Mucosa of stomach (tissue), 1 donor: Measurements from ENCODE around the gene GRM7.

ENCODE experiments used
- H3K27me3 ChIP-seq: one replicate; pipeline ENCODE4 v1.7.0; 2013; ENCODE audit warnings: mild to moderate bottlenecking, low read length; ENCODE audit not compliant: control insufficient read depth, insufficient read depth
- H3K36me3 ChIP-seq: one replicate; pipeline ENCODE4 v1.7.0; 2013; ENCODE audit warnings: low read length; ENCODE audit not compliant: control insufficient read depth, insufficient read depth
- H3K4me1 ChIP-seq: one replicate; pipeline ENCODE4 v1.7.0; 2013; ENCODE audit warnings: mild to moderate bottlenecking, low read length; ENCODE audit not compliant: control insufficient read depth, insufficient read depth
- H3K4me3 ChIP-seq: one replicate; pipeline ENCODE4 v1.7.0; 2013; ENCODE audit warnings: low read length
- H3K9ac ChIP-seq: one replicate; pipeline ENCODE4 v1.7.0; 2013; ENCODE audit warnings: mild to moderate bottlenecking, low read length, moderate library complexity
- H3K9me3 ChIP-seq: one replicate; pipeline ENCODE4 v1.7.0; 2013; ENCODE audit warnings: mild to moderate bottlenecking, low read length, moderate library complexity; ENCODE audit not compliant: control insufficient read depth
- donor health status: Pancreatic carcinoma.

GRM7 gene

DNA sequence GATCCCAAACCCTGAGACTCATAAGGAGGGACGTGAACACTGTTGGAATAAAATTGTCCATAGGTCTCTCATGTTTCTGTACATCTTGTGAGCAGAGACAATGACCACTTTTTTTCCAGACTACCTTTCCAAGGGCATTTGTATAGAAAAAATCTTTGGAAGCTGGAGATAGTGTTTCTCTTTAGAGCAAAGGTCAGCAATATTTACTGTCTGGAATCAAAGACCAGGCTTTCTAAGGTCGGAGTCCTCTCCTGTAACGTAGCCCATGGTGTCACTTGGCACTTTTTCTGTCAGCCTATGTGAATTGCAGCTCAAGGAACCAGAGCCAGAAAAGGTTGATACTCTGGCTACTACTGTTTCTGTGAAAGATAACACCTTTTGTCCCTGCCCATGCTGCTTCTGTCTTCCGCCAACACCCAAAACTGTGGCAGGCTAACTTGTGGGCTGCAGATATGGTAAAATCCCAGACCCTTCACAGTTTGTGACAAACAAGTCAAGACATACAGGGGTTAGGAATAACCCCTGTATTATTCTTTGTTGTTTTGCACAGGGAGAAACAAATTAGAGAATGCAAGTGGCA lies 578.3 kb downstream of the GRM7 start:
- Histone ChIP-seq H3K9ac (no peak overlapping the region), H3K36me3 (no peaks in the 10 kb centered on the region), H3K27me3 (no peaks in the 10 kb centered on the region), H3K4me3 (no peak overlapping the region), H3K9me3 (no peaks in the 10 kb centered on the region), H3K4me1 (no peaks in the 10 kb centered on the region)

DNA sequence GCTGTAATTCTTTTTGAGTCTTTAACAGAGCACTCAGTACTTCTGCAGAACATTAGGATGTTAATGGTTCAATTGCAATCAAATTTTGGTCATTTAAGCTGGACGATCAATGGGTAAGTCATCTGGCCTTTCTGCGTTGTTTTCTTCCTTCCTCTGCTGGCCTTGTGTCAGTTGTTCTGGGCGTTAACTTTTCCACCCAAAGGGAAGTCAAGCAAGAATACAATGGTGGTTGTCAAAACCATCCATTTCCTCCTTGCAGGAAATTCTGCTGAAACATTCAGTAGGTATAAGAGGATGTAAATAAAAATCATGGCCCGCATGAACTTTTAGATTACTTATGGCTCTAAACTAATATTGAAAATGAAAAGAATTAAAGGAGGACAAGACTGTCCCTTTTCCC lies 584.0 kb downstream of the GRM7 start:
- Histone ChIP-seq H3K27me3 (no peaks in the 10 kb centered on the region), H3K4me3 (no peak overlapping the region), H3K9me3 (no peaks in the 10 kb centered on the region), H3K9ac (no peak overlapping the region), H3K4me1 (no peaks in the 10 kb centered on the region), H3K36me3 (no peaks in the 10 kb centered on the region)

DNA sequence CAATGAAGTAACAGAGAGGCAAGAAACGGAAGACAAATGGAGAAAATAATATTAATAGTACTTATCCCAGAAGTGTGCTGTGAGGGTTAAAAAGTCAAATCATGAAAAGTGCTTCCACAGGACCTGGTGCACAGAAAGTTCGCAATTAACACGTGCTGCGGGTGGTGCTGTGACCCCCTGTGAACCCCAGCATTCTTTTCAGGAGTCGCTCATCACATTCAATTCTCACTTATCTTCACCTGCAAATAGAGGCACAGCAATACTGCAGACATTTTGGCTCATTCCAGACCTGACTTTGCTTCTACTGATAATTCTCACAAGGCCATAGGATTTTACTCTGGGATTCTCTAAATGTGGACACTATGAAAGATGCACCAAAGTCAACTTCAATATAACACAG lies 584.4 kb downstream of the GRM7 start:
- Histone ChIP-seq H3K36me3 (no peaks in the 10 kb centered on the region), H3K4me1 (no peaks in the 10 kb centered on the region), H3K27me3 (no peaks in the 10 kb centered on the region), H3K9ac (no peak overlapping the region), H3K4me3 (no peak overlapping the region), H3K9me3 (no peaks in the 10 kb centered on the region)

DNA sequence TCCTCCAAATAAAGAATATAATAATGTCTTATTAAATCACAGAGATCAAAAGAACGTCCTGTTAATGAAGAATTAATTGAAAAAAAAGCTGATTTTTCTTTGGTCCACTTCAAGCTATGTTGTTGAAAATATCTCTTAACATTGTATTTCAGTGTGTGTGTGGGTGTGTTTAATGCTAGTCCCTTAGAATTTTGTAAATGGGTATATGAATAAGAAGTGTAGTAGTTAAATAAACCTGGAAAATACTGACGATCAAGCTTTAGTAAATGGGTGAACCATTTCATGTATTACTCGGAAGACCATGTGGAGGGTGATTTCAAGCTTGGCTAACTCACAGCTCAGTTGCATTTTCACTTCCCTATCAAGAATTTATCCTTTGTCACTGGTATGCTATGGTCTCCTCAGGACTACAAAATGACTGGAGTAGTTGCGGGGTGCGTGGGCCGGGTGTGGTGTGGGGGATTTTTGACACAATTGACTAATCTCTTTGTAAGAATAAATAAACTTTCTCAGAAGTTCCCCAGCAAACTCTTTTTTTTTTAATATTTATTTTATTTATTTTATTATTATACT lies 586.4 kb downstream of the GRM7 start:
- Histone ChIP-seq H3K9me3 (no peaks in the 10 kb centered on the region), H3K36me3 (no peaks in the 10 kb centered on the region), H3K4me3 (no peak overlapping the region), H3K9ac (no peak overlapping the region), H3K4me1 (no peaks in the 10 kb centered on the region), H3K27me3 (no peaks in the 10 kb centered on the region)

DNA sequence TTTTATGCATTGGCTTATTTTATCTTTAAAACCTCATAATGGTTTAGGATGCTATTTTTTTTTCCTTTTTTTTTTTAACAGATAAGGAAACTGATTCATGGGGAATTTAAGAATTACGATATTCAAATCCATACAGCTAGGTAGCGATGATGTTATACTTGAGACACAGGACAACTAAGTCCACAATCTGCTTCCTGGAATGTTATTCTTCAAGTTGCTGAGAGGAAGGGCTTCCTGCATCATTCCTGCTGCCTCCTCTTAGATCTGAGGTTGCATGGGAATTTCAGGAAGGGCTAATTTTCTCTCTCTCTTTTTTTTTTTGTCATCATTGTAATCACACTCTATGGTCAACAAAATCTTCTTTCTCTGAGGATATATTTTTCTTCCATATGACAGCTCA lies 595.5 kb downstream of the GRM7 start:
- Histone ChIP-seq H3K27me3 (no peaks in the 10 kb centered on the region), H3K36me3 (no peaks in the 10 kb centered on the region), H3K9ac (no peak overlapping the region), H3K9me3 (no peaks in the 10 kb centered on the region), H3K4me1 (no peaks in the 10 kb centered on the region), H3K4me3 (no peak overlapping the region)

DNA sequence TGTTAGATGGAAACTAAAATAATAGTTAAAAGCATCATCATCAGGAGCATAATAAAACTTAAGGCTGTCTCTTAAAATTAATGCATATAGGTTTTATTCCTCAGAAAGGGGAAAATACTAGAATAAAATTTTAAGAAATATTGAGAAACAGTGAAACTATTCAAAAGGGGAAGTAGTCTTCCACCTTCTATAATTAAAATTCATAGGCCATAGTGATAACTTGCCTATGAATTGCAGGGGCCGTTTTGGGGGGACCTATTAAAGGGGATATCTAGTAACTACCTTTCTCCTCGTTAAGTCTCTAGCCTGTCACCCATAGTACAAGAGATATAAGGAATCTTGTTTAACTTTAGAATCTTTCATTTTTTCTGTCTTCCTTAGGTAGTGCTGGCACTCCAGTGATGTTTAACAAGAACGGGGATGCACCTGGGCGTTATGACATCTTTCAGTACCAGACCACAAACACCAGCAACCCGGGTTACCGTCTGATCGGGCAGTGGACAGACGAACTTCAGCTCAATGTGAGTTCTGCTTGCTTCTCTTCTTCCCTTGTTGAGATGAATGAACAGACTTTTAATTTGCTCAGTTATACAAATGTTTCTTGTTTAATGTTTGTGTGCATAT lies 600.4 kb downstream of the GRM7 start:
- no peak overlapping the region for H3K9ac ChIP-seq
- no peaks in the 10 kb centered on the region for H3K9me3 ChIP-seq
- H3K4me1 ChIP-seq = no peaks in the 10 kb centered on the region
- no peaks in the 10 kb centered on the region for H3K36me3 ChIP-seq
- no peak overlapping the region for H3K4me3 ChIP-seq
- H3K27me3 ChIP-seq = no peaks in the 10 kb centered on the region

DNA sequence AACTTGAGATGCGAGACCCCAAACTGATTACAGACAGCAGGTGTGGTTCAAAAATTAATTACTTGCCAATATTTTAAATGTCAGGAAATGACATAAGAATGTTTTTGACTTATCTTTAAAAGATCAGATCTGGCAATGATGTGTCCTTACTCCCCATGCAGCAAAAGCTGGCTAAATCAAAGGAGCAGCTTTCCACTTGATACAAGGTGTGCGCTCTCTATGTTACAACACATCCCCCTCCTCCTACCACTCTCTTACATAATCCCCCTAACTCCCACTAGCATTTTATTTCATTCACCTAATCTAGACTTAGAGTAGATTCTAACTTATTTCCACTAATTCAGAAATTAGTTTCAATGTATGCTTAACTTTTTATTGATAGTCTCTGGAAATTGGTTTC lies 609.0 kb downstream of the GRM7 start:
- H3K9me3 ChIP-seq = no peaks in the 10 kb centered on the region

DNA sequence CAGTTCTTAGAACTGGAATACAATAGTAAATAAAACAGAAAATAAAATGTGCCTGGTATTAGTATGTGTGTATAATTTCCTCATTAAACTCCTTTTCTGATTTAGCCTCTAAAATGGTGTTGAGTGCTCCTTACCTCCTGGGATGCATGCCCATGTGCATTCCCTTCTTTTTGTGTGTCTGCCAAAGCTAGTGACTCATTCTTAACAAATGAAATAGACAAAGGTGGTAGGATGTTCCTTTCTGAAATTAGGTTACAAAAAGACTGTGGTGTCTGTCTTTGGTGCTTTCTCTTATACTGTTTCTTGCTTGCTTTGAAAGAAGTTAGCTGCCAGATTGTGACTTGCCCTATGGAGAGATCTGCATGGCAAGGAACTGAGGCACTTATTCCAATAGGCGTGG lies 623.7 kb downstream of the GRM7 start:
- no peak overlapping the region for H3K9ac ChIP-seq
- H3K27me3 ChIP-seq = no peaks in the 10 kb centered on the region
- H3K9me3 ChIP-seq = no peaks in the 10 kb centered on the region
- H3K4me1 ChIP-seq = no peaks in the 10 kb centered on the region
- H3K36me3 ChIP-seq = no peaks in the 10 kb centered on the region
- H3K4me3 ChIP-seq = no peak overlapping the region

More for the DNA sequence above, 609.0 kb downstream of the GRM7 start:
- H3K27me3 ChIP-seq = no peaks in the 10 kb centered on the region
- H3K36me3 ChIP-seq = no peaks in the 10 kb centered on the region
- H3K9ac ChIP-seq = no peak overlapping the region
- no peak overlapping the region for H3K4me3 ChIP-seq
- no peaks in the 10 kb centered on the region for H3K4me1 ChIP-seq

DNA sequence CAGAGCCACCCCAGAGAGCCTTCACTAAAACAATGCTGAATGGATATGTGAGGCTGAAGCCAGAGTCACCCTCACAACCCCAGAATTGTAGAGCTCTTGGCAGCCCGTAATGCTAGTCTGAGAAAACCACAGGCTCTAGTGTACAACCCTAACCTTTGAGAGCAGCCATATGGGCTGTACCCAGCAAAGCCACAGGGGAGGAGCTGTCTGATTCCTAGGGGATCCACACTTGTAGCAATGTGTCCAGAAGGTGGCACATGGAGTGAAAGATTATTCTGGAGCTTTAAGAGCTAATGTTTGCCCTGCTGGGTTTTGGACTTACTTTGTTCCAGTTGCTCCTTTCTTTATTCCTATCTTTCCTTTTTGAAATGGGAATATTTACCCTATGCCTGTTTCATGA lies 626.8 kb downstream of the GRM7 start:
- Histone ChIP-seq H3K4me3 (no peak overlapping the region), H3K4me1 (no peaks in the 10 kb centered on the region), H3K9ac (no peak overlapping the region), H3K9me3 (no peaks in the 10 kb centered on the region), H3K27me3 (no peaks in the 10 kb centered on the region), H3K36me3 (no peaks in the 10 kb centered on the region)

DNA sequence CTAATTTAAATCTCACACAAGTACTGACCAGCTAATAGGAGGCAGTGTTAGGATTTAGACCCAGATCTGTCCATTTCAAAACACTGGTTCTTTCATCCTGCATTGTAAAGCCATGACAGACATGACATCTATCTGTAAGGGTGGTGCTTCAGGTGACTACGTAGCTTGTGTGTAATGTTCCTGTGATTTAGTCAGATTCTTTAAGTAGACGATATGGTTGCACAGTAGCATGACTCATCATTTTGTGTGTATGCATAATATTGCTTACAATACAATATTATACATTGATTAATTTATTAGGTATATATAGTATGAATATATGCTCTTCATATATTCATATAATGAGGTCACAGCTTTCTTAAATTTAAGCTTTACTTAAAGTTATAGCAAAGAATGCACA lies 628.5 kb downstream of the GRM7 start:
- H3K27me3 ChIP-seq = no peaks in the 10 kb centered on the region
- no peak overlapping the region for H3K4me3 ChIP-seq
- H3K9me3 ChIP-seq = no peaks in the 10 kb centered on the region
- no peaks in the 10 kb centered on the region for H3K4me1 ChIP-seq
- H3K36me3 ChIP-seq = no peaks in the 10 kb centered on the region
- H3K9ac ChIP-seq = no peak overlapping the region

DNA sequence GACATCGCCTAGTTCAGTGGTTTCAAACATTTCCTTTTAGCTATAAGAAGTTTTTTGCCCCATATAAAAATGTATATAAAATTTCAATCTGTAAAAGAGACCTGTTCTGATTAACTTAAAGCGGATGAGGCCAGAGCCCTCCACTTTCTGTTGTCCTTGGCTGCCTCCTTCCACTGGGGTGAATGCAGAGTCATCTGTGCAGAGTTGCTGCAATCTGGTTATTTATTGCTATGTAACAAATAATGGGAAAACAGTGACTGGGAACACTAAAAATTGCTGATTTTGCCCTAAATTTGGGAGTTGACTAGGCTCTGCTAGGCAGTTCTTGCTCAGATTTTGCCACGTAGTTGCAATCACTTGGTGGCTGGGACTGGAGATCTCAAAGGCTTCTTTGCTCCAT lies 637.8 kb downstream of the GRM7 start:
- Histone ChIP-seq H3K4me3 (no peak overlapping the region), H3K36me3 (no peaks in the 10 kb centered on the region), H3K9me3 (no peaks in the 10 kb centered on the region), H3K27me3 (no peaks in the 10 kb centered on the region), H3K4me1 (no peaks in the 10 kb centered on the region), H3K9ac (no peak overlapping the region)

DNA sequence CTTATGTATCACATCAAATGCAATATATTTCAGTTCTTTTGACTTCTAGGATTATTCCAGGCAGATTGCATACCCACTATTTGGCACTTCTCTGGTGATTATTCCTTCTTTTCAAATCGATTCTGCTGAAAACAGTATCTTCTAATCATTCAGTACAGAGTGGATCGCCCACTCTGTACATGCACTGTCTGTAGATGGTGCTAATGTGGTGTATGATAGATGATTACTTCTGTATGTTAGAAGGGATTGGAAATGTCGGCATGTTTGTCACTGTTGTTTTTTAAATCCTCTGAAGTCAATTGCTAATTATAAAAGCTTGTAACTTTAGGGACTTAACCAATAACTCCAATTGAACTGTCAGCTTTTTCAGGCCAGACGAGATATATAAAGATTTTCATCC lies 642.5 kb downstream of the GRM7 start:
- no peaks in the 10 kb centered on the region for H3K9me3 ChIP-seq
- peaks cover 21% of the 10 kb centered on the region for H3K4me1 ChIP-seq
- H3K4me3 ChIP-seq = no peak overlapping the region
- H3K9ac ChIP-seq = no peak overlapping the region
- H3K27me3 ChIP-seq = no peaks in the 10 kb centered on the region
- no peaks in the 10 kb centered on the region for H3K36me3 ChIP-seq
